Measurements from ENCODE around the gene EFCAB6. TPM values are rescaled to one million over a fixed set of nuclear protein-coding genes. Genes with fewer than 3 reads are reported as not detected.

Gene EFCAB6
- total and polyA plus RNA-seq, 2 of the 4 experiments (the other 2 are of a cell fraction) = 0.44 to 1.1 TPM

DNA sequence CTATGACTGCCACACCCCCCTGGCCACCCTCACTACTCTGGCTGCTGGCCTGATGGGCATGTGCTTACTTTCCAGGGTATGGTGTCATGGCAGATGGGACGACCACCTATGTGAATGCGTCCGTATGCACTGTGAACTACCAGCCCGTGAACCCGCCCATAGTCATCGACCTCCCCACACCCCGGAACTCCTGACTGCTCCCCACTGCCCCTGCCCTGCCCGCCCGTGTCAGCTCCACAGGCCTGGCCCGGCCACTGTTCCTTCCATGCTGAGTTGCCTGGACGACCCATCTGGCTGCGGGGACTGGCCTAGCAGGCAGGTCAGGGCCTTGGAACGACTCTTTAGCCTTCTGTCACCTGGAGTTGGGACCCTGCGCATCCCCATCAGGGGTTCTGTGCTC, 306.7 kb downstream of the EFCAB6 start:
- DNase-seq = no peak
- in situ Hi-C loops (cut with MboI; ENCODE audit: low sequenced_read_pairs) = no loop called here
- dilution Hi-C loops (cut with HindIII; ENCODE audit: low sequenced_read_pairs, unreplicated experiment) = no loop called here
- no peak overlapping the region for H3K56ac ChIP-seq (ENCODE audit: extremely low read depth, insufficient read depth, low read length)
- H4K8ac ChIP-seq (ENCODE audit: low read depth in 2 of 2, low read length in 2 of 2) = no peak overlapping the region
- intact Hi-C loops (cut with micrococcal nuclease) = no loop called here
- no peak overlapping the region for H3K4me2 ChIP-seq (ENCODE audit: low read depth, low read length)
- no peak overlapping the region for H3K23ac ChIP-seq (ENCODE audit: low read depth, low read length)
- H2AFZ ChIP-seq (replicated peaks; ENCODE audit: low read length, poor library complexity) = no peak overlapping the region
- BruUV-seq (replicated peaks) = no TSS peak
- no peak overlapping the region for H2BK120ac ChIP-seq (ENCODE audit: low read depth, low read length)
- H3K4me1 ChIP-seq (ENCODE audit: control insufficient read depth, insufficient read depth, low read length) = no peaks in the 10 kb centered on the region
- H3K14ac ChIP-seq (replicated peaks; ENCODE audit: low read depth, low read length) = no peak overlapping the region
- no peak overlapping the region for H2BK15ac ChIP-seq (ENCODE audit: low read depth, low read length)
- H3K27me3 ChIP-seq (ENCODE audit: control insufficient read depth, insufficient read depth, low read length) = no peaks in the 10 kb centered on the region
- no peak for ATAC-seq (ENCODE audit: low read depth)
- H4K20me1 ChIP-seq (ENCODE audit: insufficient read depth, low read length) = no peaks in the 10 kb centered on the region
- no peak overlapping the region for H4K91ac ChIP-seq (ENCODE audit: insufficient read depth, low read depth, low read length)
- no peak overlapping the region for H2BK20ac ChIP-seq (ENCODE audit: low read depth, low read length)
- H4K5ac ChIP-seq (ENCODE audit: low read depth, low read length) = no peak overlapping the region
- H3K79me1 ChIP-seq (ENCODE audit: low read depth in 1 of 2, low read length in 2 of 2) = no peaks in the 10 kb centered on the region
- H3K36me3 ChIP-seq (ENCODE audit: control insufficient read depth, insufficient read depth, low read length) = no peaks in the 10 kb centered on the region
- no peak overlapping the region for H3K4ac ChIP-seq (ENCODE audit: low read depth, low read length)
- TF ChIP-seq MAZ (IDR thresholded peaks at IDR 0.05; ENCODE audit: borderline replicate concordance, low read depth, low read length) (no peak), POLR2A (IDR thresholded peaks at IDR 0.05; ENCODE audit: low read depth, low read length) (no peak), SMC3 (IDR thresholded peaks at IDR 0.05; ENCODE audit: low read depth, low read length) (no peak), BHLHE40 (IDR thresholded peaks at IDR 0.05; ENCODE audit: low read depth, low read length) (no peak), MAFK (IDR thresholded peaks at IDR 0.05; ENCODE audit: low read depth, low read length) (no peak), CHD1 (IDR thresholded peaks at IDR 0.05; ENCODE audit: low read depth, low read length) (no peak), CEBPB (IDR thresholded peaks at IDR 0.05; ENCODE audit: low read depth, low read length) (no peak), NFE2L2 (IDR thresholded peaks at IDR 0.05; ENCODE audit: low read depth, low read length) (no peak), RAD21 (IDR thresholded peaks at IDR 0.05; ENCODE audit: low read length) (no peak)
- no peak overlapping the region for H3K4me3 ChIP-seq (ENCODE audit: insufficient read depth, low read depth, low read length)
- peaks cover 26% of the 10 kb centered on the region for H3K9me3 ChIP-seq (ENCODE audit: control insufficient read depth, insufficient read depth, low read length)
- 64% methylated on average over 6 of the region's 14 CpGs; no CpG with 5 or more reads in 1 of the 2 experiments for WGBS, 2 experiments (ENCODE audit: extremely low coverage in 2 of 2, insufficient read length in 1 of 2)
- H3K9ac ChIP-seq (ENCODE audit: low read depth, low read length) = no peak overlapping the region
- ChIA-PET CTCF (no interaction called here), POLR2A (ENCODE audit: unreplicated experiment) (no interaction called here)
- no peak overlapping the region for H2AK5ac ChIP-seq (ENCODE audit: low read depth, low read length)
- no peak overlapping the region for H3K18ac ChIP-seq (ENCODE audit: low read depth, low read length)
- H2AK9ac ChIP-seq (replicated peaks; ENCODE audit: low read depth, low read length, poor library complexity) = no peak overlapping the region
- H3K27ac ChIP-seq (ENCODE audit: insufficient read depth, low read length) = no peak overlapping the region
- no peak overlapping the region for H2BK5ac ChIP-seq (ENCODE audit: low read depth, low read length, poor library complexity, severe bottlenecking)
- no peaks in the 10 kb centered on the region for H3K9me1 ChIP-seq (ENCODE audit: insufficient read depth, low read length)
